IMR-90 (cell line): ENCODE data around the gene CIAO3. TPM values are rescaled to one million over a fixed set of nuclear protein-coding genes. Genes with fewer than 3 reads are reported as not detected.
A peak's percentile ranks its signal among the peaks of the same experiment; 100 is the strongest.

Experiments used
- ATAC-seq: fragments of 200-7000 bp; cut with Tn5 transposase; 2 replicates; pipeline ENCODE4 v1.9.1; 2020; ENCODE audit warnings: low read depth, mild to moderate bottlenecking, moderate library complexity
- BruUV-seq: library from RNA; stranded (reverse); fragments of 400-500 nt; replicated peaks from 2 replicates; lab custom pipeline; 2021; lab: Mats Ljungman, UMichigan
- CTCF ChIA-PET: fragments of 300-600 bp; formaldehyde crosslinking; extraction: SDS; loops from one replicate; lab custom pipeline; 2021; ENCODE audit warnings: antibody characterized with exemption; lab: Yijun Ruan, JAX
- POLR2A ChIA-PET: fragments of 300-600 bp; sonication (Branson Sonifier 250); formaldehyde crosslinking; loops from one replicate; lab custom pipeline; 2022; ENCODE audit warnings: antibody characterized with exemption; ENCODE audit not compliant: unreplicated experiment; lab: Charles Lee
- DNase-seq: peaks from one replicate; pipeline ENCODE4 v3.0.0; 2013
- H2AFZ ChIP-seq: replicated peaks from 2 replicates; pipeline ENCODE3; 2013; ENCODE audit warnings: low read length, mild to moderate bottlenecking; ENCODE audit not compliant: poor library complexity
- H2AK5ac ChIP-seq: 2 replicates; pipeline ENCODE4 v1.6.1; 2013; ENCODE audit warnings: low read depth, low read length, inconsistent platforms
- H2AK9ac ChIP-seq: replicated peaks from 2 replicates; pipeline ENCODE3; 2013; ENCODE audit warnings: mild to moderate bottlenecking, low read depth, low read length, moderate library complexity; ENCODE audit not compliant: poor library complexity
- H2BK120ac ChIP-seq: 2 replicates; pipeline ENCODE4 v1.6.1; 2013; ENCODE audit warnings: low read depth, low read length, inconsistent platforms
- H2BK15ac ChIP-seq: 3 replicates; pipeline ENCODE4 v1.6.1; 2013; ENCODE audit warnings: low read depth, low read length, inconsistent platforms
- H2BK20ac ChIP-seq: 2 replicates; pipeline ENCODE4 v1.6.1; 2013; ENCODE audit warnings: low read depth, mild to moderate bottlenecking, inconsistent platforms, low read length, moderate library complexity
- H2BK5ac ChIP-seq: 2 replicates; pipeline ENCODE4 v1.6.1; 2013; ENCODE audit warnings: mild to moderate bottlenecking, low read depth, low read length, inconsistent platforms; ENCODE audit not compliant: poor library complexity, severe bottlenecking
- H3K14ac ChIP-seq: replicated peaks from 2 replicates; pipeline ENCODE4 v1.6.1; 2013; ENCODE audit warnings: low read depth, low read length, inconsistent platforms
- H3K18ac ChIP-seq: 2 replicates; pipeline ENCODE4 v1.6.1; 2013; ENCODE audit warnings: low read depth, low read length, control low read depth
- H3K23ac ChIP-seq: 2 replicates; pipeline ENCODE4 v1.6.1; 2013; ENCODE audit warnings: low read depth, low read length, inconsistent platforms
- H3K27ac ChIP-seq: 2 replicates; pipeline ENCODE4 v1.5.1; 2013; ENCODE audit warnings: mild to moderate bottlenecking, control low read depth, low read length; ENCODE audit not compliant: insufficient read depth
- H3K27me3 ChIP-seq: 2 replicates; pipeline ENCODE4 v1.6.1; 2013; ENCODE audit warnings: low read length; ENCODE audit not compliant: control insufficient read depth, insufficient read depth
- H3K36me3 ChIP-seq: 2 replicates; pipeline ENCODE4 v1.6.1; 2013; ENCODE audit warnings: low read length, mixed read lengths; ENCODE audit not compliant: control insufficient read depth, insufficient read depth
- H3K4ac ChIP-seq: 2 replicates; pipeline ENCODE4 v1.6.1; 2013; ENCODE audit warnings: low read depth, low read length, inconsistent platforms
- H3K4me1 ChIP-seq: 2 replicates; pipeline ENCODE4 v1.6.1; 2013; ENCODE audit warnings: low read length, mixed read lengths; ENCODE audit not compliant: control insufficient read depth, insufficient read depth
- H3K4me2 ChIP-seq: 2 replicates; pipeline ENCODE4 v1.6.1; 2013; ENCODE audit warnings: low read depth, mild to moderate bottlenecking, control low read depth, low read length, moderate library complexity
- H3K4me3 ChIP-seq: 2 replicates; pipeline ENCODE4 v1.5.1; 2013; ENCODE audit warnings: low read depth, mild to moderate bottlenecking, control low read depth, low read length, moderate library complexity; ENCODE audit not compliant: insufficient read depth
- H3K56ac ChIP-seq: 2 replicates; pipeline ENCODE4 v1.6.1; 2013; ENCODE audit warnings: low read length, inconsistent platforms; ENCODE audit not compliant: insufficient read depth; ENCODE audit errors: extremely low read depth
- H3K79me1 ChIP-seq, 2 experiments: 2 replicates each; pipeline ENCODE4 v1.6.1; 2013; ENCODE audit warnings: low read length in 2 of 2, inconsistent platforms in 1 of 2, low read depth in 1 of 2
- H3K9ac ChIP-seq: 2 replicates; pipeline ENCODE4 v1.6.1; 2013; ENCODE audit warnings: low read depth, low read length, control low read depth
- H3K9me1 ChIP-seq: 2 replicates; pipeline ENCODE4 v1.6.1; 2013; ENCODE audit warnings: low read length, inconsistent platforms; ENCODE audit not compliant: insufficient read depth
- H3K9me3 ChIP-seq: 2 replicates; pipeline ENCODE4 v1.6.1; 2013; ENCODE audit warnings: low read length; ENCODE audit not compliant: control insufficient read depth, insufficient read depth
- H4K20me1 ChIP-seq: 2 replicates; pipeline ENCODE4 v1.6.1; 2013; ENCODE audit warnings: low read length, inconsistent platforms; ENCODE audit not compliant: insufficient read depth
- H4K5ac ChIP-seq: 2 replicates; pipeline ENCODE4 v1.6.1; 2013; ENCODE audit warnings: mild to moderate bottlenecking, low read depth, low read length, control low read depth
- H4K8ac ChIP-seq, 2 experiments: 2 replicates each; pipeline ENCODE4 v1.6.1; 2013; ENCODE audit warnings: low read depth in 2 of 2, low read length in 2 of 2, control low read depth in 1 of 2, inconsistent platforms in 1 of 2
- H4K91ac ChIP-seq: 2 replicates; pipeline ENCODE4 v1.6.1; 2013; ENCODE audit warnings: low read depth, low read length, inconsistent platforms; ENCODE audit not compliant: insufficient read depth
- BHLHE40 ChIP-seq: fragments of 150-350 bp; IDR thresholded peaks from 2 replicates; pipeline ENCODE4 v1.6.1; 2016; ENCODE audit warnings: mild to moderate bottlenecking, low read depth, low read length
- CEBPB ChIP-seq: IDR thresholded peaks from 2 replicates; pipeline ENCODE4 v1.6.1; 2012; ENCODE audit warnings: low read depth, low read length, improper control_type of control experiment
- CHD1 ChIP-seq: IDR thresholded peaks from 2 replicates; pipeline ENCODE4 v1.6.1; 2012; ENCODE audit warnings: low read depth, low read length, improper control_type of control experiment
- FOS ChIP-seq: fragments of 150-350 bp; IDR thresholded peaks from 2 replicates; pipeline ENCODE4 v1.6.1; 2016; ENCODE audit warnings: low read depth, low read length
- MAFK ChIP-seq: IDR thresholded peaks from 2 replicates; pipeline ENCODE4 v1.6.1; 2012; ENCODE audit warnings: low read depth, low read length, improper control_type of control experiment
- MAZ ChIP-seq: IDR thresholded peaks from 2 replicates; pipeline ENCODE4 v1.6.1; 2012; ENCODE audit warnings: low read depth, mild to moderate bottlenecking, low read length, improper control_type of control experiment, moderate library complexity, borderline replicate concordance
- MXI1 ChIP-seq: IDR thresholded peaks from 2 replicates; pipeline ENCODE4 v1.6.1; 2012; ENCODE audit warnings: low read depth, mild to moderate bottlenecking, low read length, moderate library complexity, borderline replicate concordance
- NFE2L2 ChIP-seq: fragments of 150-350 bp; IDR thresholded peaks from 2 replicates; pipeline ENCODE4 v1.6.1; 2016; ENCODE audit warnings: low read depth, mild to moderate bottlenecking, low read length
- POLR2A ChIP-seq: IDR thresholded peaks from 2 replicates; pipeline ENCODE4 v1.6.1; 2012; ENCODE audit warnings: mild to moderate bottlenecking, low read depth, low read length
- RAD21 ChIP-seq: IDR thresholded peaks from 2 replicates; pipeline ENCODE4 v1.6.1; 2012; ENCODE audit warnings: low read length, improper control_type of control experiment
- RFX5 ChIP-seq: IDR thresholded peaks from 2 replicates; pipeline ENCODE4 v1.8.0; 2012; ENCODE audit warnings: low read depth, mild to moderate bottlenecking, low read length, moderate library complexity
- SMC3 ChIP-seq: fragments of 150-350 bp; IDR thresholded peaks from 2 replicates; pipeline ENCODE4 v1.6.1; 2016; ENCODE audit warnings: low read depth, mild to moderate bottlenecking, antibody characterized with exemption, low read length, moderate library complexity
- WGBS, 2 experiments: methylation state at CpG; one replicate each; pipeline versions ENCODE4 v1.1.5 to v1.1.7; 2013; ENCODE audit warnings: missing lambda C conversion rate in 2 of 2; ENCODE audit not compliant: insufficient read length in 1 of 2; ENCODE audit errors: extremely low coverage in 2 of 2; 5-methylcytosine and 5-hydroxymethylcytosine counted together
- dilution Hi-C: fragments of 300-500 bp; cut with HindIII; formaldehyde crosslinking; loops from one replicate; pipeline ENCODE4 v1.14.3; 2018; ENCODE audit warnings: low sequenced_read_pairs; ENCODE audit not compliant: unreplicated experiment
- in situ Hi-C: fragments of 300-500 bp; cut with MboI; formaldehyde crosslinking; loops from 3 replicates; pipeline ENCODE4 v1.14.3; 2019; ENCODE audit warnings: low sequenced_read_pairs, inconsistent platforms, mixed read lengths
- intact Hi-C: fragments of 100-400 bp; cut with micrococcal nuclease; formaldehyde crosslinking; loops from 2 replicates; pipeline ENCODE4 v1.10.0; 2022
- polyA plus RNA-seq, 3 experiments: library from polyadenylated mRNA; depleted of rRNA; stranded (reverse); fragments of >200 nt; gene quantifications; 2 replicates each; pipeline ENCODE4 v1.2.3, GENCODE V29; 2012; ENCODE audit warnings: low replicate concordance in 1 of 3
- total RNA-seq: library from RNA; depleted of rRNA; stranded (reverse); fragments of >200 nt; gene quantifications from 2 replicates; pipeline ENCODE4 v1.2.3, GENCODE V29; 2012
- TF ChIP-seq, protein P1 (sequence below): fragments of 150-350 bp; IDR thresholded peaks from 2 replicates; pipeline ENCODE4 v1.6.1; 2016; ENCODE audit warnings: low read depth, mild to moderate bottlenecking, low read length, moderate library complexity, borderline replicate concordance
- TF ChIP-seq, protein P2 (sequence below): fragments of 150-350 bp; IDR thresholded peaks from 2 replicates; pipeline ENCODE4 v1.6.1; 2017; ENCODE audit warnings: mild to moderate bottlenecking, antibody characterized with exemption, low read length, low read depth
- TF ChIP-seq, protein P3 (sequence below): conservative IDR thresholded peaks from 2 replicates; pipeline ENCODE4 v1.5.1; 2012; ENCODE audit warnings: mild to moderate bottlenecking, low read depth, low read length, improper control_type of control experiment

Gene CIAO3
- total and polyA plus RNA-seq, 2 of the 4 experiments (the other 2 are of a cell fraction) = 17.0 to 20.2 TPM

DNA sequence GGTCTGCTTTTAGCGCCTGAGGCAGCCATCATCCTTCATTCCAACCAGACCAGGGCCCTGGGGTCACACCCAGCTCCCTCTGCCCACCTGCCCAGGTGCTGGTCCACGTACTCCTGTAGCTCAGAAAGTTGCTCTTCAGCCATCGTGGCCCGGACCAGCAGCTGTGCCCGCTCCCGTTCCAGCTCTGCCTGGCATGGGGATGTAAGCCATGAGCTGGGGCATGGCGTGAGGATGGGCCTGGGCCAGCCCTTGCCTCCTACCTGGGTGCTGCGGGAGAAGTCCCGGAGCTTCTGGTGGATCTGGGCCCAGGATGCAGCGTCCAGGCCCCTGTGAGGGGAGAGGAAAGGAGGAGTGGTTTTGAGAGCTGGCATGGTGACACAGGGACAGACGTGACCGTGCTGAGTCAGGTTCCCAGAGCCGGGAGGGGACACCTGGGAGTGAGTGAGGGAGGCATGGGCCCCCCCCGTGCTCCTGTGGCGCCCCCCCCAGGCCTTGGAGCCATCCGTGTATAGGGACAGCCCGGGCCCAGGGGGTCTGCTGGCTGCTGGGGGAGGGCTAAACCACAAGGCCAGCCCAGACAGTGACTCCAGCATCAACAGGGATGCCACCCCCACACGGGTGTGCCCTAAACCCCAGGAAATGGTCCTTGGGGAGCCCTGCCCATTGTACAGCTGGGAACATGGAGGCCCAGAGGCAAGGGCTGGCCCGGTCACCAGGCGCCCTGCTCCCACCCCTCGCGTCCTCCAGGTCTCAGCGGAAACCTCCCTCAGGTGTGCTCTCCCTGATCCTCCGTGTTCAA, 17.8 kb downstream of the CIAO3 start:
- POLR2A ChIA-PET = no interaction called here
- in situ Hi-C loops = loop anchor here (25.0 kb wide), 1 partner anchor 339 kb away; the partner anchor contains the start of gene SSTR5
- TF ChIP-seq MAZ (no peak), RAD21 (no peak), FOS (no peak), CEBPB (no peak), NFE2L2 (no peak), MAFK (no peak), CHD1 (no peak), BHLHE40 (no peak), SMC3 (no peak), MXI1 (no peak), RFX5 (no peak), POLR2A (no peak)
- TF ChIP-seq, protein P1, sequence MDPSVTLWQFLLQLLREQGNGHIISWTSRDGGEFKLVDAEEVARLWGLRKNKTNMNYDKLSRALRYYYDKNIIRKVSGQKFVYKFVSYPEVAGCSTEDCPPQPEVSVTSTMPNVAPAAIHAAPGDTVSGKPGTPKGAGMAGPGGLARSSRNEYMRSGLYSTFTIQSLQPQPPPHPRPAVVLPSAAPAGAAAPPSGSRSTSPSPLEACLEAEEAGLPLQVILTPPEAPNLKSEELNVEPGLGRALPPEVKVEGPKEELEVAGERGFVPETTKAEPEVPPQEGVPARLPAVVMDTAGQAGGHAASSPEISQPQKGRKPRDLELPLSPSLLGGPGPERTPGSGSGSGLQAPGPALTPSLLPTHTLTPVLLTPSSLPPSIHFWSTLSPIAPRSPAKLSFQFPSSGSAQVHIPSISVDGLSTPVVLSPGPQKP = no peak
- TF ChIP-seq, protein P2, sequence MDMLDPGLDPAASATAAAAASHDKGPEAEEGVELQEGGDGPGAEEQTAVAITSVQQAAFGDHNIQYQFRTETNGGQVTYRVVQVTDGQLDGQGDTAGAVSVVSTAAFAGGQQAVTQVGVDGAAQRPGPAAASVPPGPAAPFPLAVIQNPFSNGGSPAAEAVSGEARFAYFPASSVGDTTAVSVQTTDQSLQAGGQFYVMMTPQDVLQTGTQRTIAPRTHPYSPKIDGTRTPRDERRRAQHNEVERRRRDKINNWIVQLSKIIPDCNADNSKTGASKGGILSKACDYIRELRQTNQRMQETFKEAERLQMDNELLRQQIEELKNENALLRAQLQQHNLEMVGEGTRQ = no peak
- TF ChIP-seq, protein P3, sequence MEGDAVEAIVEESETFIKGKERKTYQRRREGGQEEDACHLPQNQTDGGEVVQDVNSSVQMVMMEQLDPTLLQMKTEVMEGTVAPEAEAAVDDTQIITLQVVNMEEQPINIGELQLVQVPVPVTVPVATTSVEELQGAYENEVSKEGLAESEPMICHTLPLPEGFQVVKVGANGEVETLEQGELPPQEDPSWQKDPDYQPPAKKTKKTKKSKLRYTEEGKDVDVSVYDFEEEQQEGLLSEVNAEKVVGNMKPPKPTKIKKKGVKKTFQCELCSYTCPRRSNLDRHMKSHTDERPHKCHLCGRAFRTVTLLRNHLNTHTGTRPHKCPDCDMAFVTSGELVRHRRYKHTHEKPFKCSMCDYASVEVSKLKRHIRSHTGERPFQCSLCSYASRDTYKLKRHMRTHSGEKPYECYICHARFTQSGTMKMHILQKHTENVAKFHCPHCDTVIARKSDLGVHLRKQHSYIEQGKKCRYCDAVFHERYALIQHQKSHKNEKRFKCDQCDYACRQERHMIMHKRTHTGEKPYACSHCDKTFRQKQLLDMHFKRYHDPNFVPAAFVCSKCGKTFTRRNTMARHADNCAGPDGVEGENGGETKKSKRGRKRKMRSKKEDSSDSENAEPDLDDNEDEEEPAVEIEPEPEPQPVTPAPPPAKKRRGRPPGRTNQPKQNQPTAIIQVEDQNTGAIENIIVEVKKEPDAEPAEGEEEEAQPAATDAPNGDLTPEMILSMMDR = no peak

More for the DNA sequence above, 17.8 kb downstream of the CIAO3 start:
- Histone ChIP-seq H3K9me3 (no peaks in the 10 kb centered on the region), H3K56ac (no peak overlapping the region), H3K4ac (no peak overlapping the region), H2AK9ac (peak overlapping the region; percentile 35), H3K79me1 (peaks cover 13 to 15% of the 10 kb centered on the region in 2 experiments), H4K91ac (no peak overlapping the region), H2BK20ac (no peak overlapping the region), H2BK120ac (no peak overlapping the region), H3K14ac (no peak overlapping the region), H2BK5ac (no peak overlapping the region), H4K20me1 (no peaks in the 10 kb centered on the region), H4K8ac (no peak overlapping the region), H3K27ac (no peak overlapping the region), H3K4me3 (no peak overlapping the region), H3K4me1 (peaks cover 14% of the 10 kb centered on the region), H3K36me3 (peaks cover 1% of the 10 kb centered on the region; the same call in 1 of the 2 replicates), H3K9ac (no peak overlapping the region), H2AK5ac (no peak overlapping the region), H2AFZ (peak overlapping the region; percentile 5), H4K5ac (no peak overlapping the region), H2BK15ac (no peak overlapping the region), H3K4me2 (no peak overlapping the region), H3K9me1 (peaks cover 2% of the 10 kb centered on the region; the same call in 1 of the 2 replicates), H3K23ac (no peak overlapping the region), H3K27me3 (no peaks in the 10 kb centered on the region), H3K18ac (no peak overlapping the region)
- DNase-seq = no peak
- BruUV-seq = no TSS peak
- intact Hi-C loops = no loop called here
- dilution Hi-C loops = no loop called here
- no peak for ATAC-seq
- CTCF ChIA-PET = no interaction called here
- WGBS, 2 experiments = 97% methylated on average over 11 of the region's 24 CpGs; no CpG with 5 or more reads in 1 of the 2 experiments
